AG09319 (cell line): Measurements from ENCODE around the gene PGLYRP2.
"Not testable (repeated sequence)": the region's sequence is repeated elsewhere in the genome, so short reads cannot be mapped to it uniquely, and the experiment has no call there.

Experiments used
- DNase-seq: peaks from one replicate; pipeline ENCODE4 v3.0.0-alpha.2; 2010; ENCODE audit warnings: low read depth; ENCODE audit errors: extremely low read depth
- CTCF ChIP-seq: IDR thresholded peaks from 2 replicates; pipeline ENCODE4 v1.5.1; 2011; ENCODE audit warnings: low read depth, mild to moderate bottlenecking, inconsistent platforms, low read length, moderate library complexity

PGLYRP2 gene

DNA sequence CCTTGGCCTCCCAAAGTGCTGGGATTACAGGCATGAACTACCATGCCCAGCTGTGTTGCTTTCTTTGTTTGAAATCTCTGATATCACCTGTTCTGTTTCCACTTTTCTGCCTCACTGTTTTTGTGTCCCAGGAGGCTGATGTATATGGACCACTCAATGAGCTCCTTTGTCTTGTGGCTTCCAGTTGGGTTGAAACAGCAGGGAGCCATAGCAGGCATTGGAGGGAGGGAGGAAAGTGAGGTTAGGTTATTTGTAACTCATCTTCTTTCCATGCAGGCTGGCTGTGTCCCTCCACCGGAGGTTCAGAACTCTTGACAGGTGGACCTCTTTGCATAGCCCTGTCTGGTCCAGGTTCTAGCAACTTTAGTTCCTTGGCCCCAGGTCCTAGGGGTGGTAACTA lies 23.0 kb upstream of the PGLYRP2 start:
- DNase-seq, result no peak
- TF ChIP-seq CTCF, result no peak

DNA sequence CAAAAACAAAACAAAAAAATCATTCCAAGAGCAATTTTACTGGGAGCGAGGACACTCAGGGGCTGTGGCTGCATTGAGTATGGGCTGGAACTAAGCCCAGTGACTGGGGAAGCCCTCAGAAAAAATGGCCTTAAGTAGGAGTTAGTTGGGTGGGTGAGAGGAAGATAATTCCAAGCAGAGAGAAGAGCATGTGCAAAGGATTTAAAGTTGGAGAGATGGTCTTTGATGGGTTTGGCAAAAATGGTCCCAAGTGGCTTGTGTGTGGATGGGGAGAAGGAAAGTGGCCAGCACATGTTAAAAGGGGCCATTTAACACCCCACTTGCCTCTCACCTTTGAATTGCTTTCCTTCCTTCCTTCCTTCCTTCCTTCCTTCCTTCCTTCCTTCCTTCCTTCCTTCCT lies 22.3 kb upstream of the PGLYRP2 start:
- TF ChIP-seq CTCF, result no peak
- DNase-seq, result no peak

GRCh38 chr19:15498910-15499309 lies 19.6 kb upstream of the PGLYRP2 start:
- no peak for TF ChIP-seq CTCF
- no peak for DNase-seq

GRCh38 chr19:15498156-15498858 lies 19.0 kb upstream of the PGLYRP2 start:
- TF ChIP-seq CTCF, result no peak
- DNase-seq, result no peak

DNA sequence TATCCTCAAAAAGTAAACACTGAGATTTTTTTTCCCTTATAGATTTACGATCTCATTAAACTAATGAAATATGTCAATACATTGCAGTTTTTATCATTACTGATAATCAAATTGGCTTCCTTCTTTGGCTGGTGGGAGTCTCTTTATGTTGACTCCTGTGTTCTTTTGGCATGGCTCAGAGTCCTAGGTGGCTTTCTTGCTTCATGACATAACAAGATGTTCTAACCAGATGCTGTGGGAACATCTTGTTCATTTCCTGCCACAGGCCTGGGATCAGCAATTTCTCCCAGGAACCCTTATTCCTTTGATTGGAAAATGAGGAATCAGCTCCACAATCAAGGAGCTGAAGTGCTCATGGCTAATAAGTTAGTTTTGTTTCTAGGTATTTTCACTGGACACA lies 15.8 kb upstream of the PGLYRP2 start:
- no peak for TF ChIP-seq CTCF
- no peak for DNase-seq

DNA sequence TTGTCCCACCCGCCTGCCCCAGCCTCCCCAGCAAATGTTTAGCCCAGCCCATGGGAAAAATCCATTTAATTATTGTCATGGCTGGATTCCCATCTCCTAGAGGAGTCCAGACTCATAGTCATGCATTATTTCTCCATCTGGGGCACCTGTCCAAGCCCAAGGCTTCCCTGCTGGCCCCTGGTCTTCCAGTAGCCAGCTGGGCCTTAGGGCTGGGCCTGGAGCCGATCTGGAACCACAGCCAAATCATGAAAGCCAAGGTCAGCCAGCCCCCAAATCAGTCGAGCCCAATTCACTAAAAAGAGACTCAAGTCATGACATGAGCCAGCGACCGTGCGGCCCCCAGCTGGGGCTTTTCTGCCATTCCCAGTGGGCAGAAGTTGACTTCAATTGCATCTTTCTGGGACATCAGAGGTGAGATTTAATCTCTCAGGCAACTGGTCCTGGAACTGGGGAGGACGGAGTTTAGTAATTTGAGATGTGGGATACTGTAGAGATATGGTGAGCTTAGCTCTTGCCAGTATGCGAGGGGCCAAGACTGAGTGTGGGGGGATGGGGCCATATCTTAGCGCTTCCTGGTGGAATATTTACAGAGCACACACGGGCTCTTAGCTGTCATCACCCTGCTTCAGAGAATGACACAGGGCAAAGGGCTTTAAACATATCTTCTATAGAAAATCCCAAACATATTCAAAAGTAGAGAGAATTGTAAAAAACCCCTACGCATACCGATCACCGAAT lies 9.4 kb upstream of the PGLYRP2 start:
- no peak for TF ChIP-seq CTCF
- no peak for DNase-seq

DNA sequence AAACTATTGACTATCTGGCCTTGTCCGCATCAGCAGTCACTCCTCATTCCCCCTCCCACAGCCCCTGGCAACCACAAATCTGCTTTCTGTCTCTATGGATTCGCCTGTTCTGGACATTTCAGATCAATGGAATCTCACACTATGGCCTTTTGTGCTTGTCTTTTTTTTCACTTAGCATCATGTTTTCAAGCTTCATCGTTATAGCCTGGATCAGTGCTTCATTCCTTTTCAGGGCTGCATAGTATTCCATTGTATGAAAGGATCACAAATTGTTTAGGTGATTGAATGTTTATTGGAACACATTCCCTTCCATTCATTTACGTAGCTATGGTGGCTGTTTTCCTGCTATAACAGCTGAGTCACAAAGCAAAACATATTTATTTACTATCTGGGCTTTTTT lies 7.7 kb upstream of the PGLYRP2 start:
- no peak for TF ChIP-seq CTCF
- no peak for DNase-seq

- not testable (repeated sequence) for DNase-seq
Observed at GRCh38 chr19:15485768-15486167, 6.5 kb upstream of the PGLYRP2 start.

GRCh38 chr19:15480996-15481395 lies 1.7 kb upstream of the PGLYRP2 start:
- DNase-seq, result not testable (repeated sequence)
